B cell (primary cell): ENCODE results near the gene TP53I13. TPM values are rescaled to one million over a fixed set of nuclear protein-coding genes. Genes with fewer than 3 reads are reported as not detected.
A peak's percentile ranks its signal among the peaks of the same experiment; 100 is the strongest.

Experiments
- ATAC-seq: fragments of 200-7000 bp; cut with Tn5 transposase; one replicate; pipeline ENCODE4 v1.10.0; 2021; ENCODE audit warnings: low read depth, mild to moderate bottlenecking, moderate number of reproducible peaks, moderate library complexity
- CTCF ChIA-PET: fragments of 350-600 bp; sonication (Branson Sonifier 250); formaldehyde crosslinking; loops from one replicate; lab custom pipeline; 2021; ENCODE audit warnings: antibody characterized with exemption, inconsistent platforms; lab: Charles Lee
- POLR2A ChIA-PET: fragments of 350-600 bp; sonication (Branson Sonifier 250); formaldehyde crosslinking; loops from one replicate; lab custom pipeline; 2021; ENCODE audit warnings: antibody characterized with exemption; lab: Charles Lee
- DNase-seq: peaks from one replicate; pipeline ENCODE4 v3.0.0; 2013
- H2AFZ ChIP-seq: 2 replicates; pipeline ENCODE4 v1.6.1; 2012; ENCODE audit warnings: mild to moderate bottlenecking, low read depth, low read length; ENCODE audit not compliant: insufficient read depth, poor library complexity, severe bottlenecking
- H3K27ac ChIP-seq, 2 donors: 1 replicate in 1 of 2; 2 replicates in 1 of 2; pipeline ENCODE4 v1.5.1; 2012 to 2013; ENCODE audit warnings: low read length in 2 of 2, mild to moderate bottlenecking in 2 of 2, moderate library complexity in 1 of 2
- H3K27me3 ChIP-seq, 4 experiments: fragments of 200-600 bp in 1 of 4; sonication (generic) in 1 of 4; replicated peaks in 1 of 4; 1 replicate in 2 of 4; 2 replicates in 2 of 4; pipeline versions ENCODE4 v1.6.1 to v1.7.0; 2013 to 2016; ENCODE audit warnings: low read length in 3 of 4, mild to moderate bottlenecking in 2 of 4, mixed read lengths in 1 of 4, moderate library complexity in 1 of 4; ENCODE audit not compliant: insufficient read depth in 4 of 4, control insufficient read depth in 3 of 4; ENCODE audit errors: control extremely low read depth in 1 of 4
- H3K36me3 ChIP-seq, 2 experiments: replicated peaks in 1 of 2; 1 replicate in 1 of 2; 2 replicates in 1 of 2; pipeline versions ENCODE4 v1.6.1 to v1.7.1; 2013; ENCODE audit warnings: low read length in 1 of 2; ENCODE audit not compliant: insufficient read depth in 2 of 2, control insufficient read depth in 1 of 2; ENCODE audit errors: control extremely low read depth in 1 of 2, extremely low read depth in 1 of 2
- H3K4me1 ChIP-seq, 2 donors: fragments of 200-600 bp in 1 of 2; sonication (generic) in 1 of 2; 1 replicate in 1 of 2; 2 replicates in 1 of 2; pipeline versions ENCODE4 v1.5.1 to v1.6.1; 2013 to 2017; ENCODE audit warnings: low read length in 2 of 2; ENCODE audit not compliant: control insufficient read depth in 2 of 2, insufficient read depth in 2 of 2
- H3K4me2 ChIP-seq: replicated peaks from 2 replicates; pipeline ENCODE3; 2012; ENCODE audit warnings: mild to moderate bottlenecking, low read depth, low read length; ENCODE audit not compliant: poor library complexity, severe bottlenecking
- H3K4me3 ChIP-seq, 5 experiments: fragments of 200-600 bp in 1 of 5; sonication (generic) in 1 of 5; 1 replicate in 3 of 5; 2 replicates in 2 of 5; pipeline versions ENCODE4 v1.5.1 to v1.7.0; 2011 to 2016; ENCODE audit warnings: low read length in 4 of 5, mild to moderate bottlenecking in 4 of 5, low read depth in 2 of 5, control low read depth in 1 of 5, moderate library complexity in 1 of 5; ENCODE audit not compliant: insufficient read depth in 1 of 5; ENCODE audit errors: control extremely low read depth in 1 of 5, extremely low read depth in 1 of 5
- H3K79me2 ChIP-seq: fragments of 200-600 bp; sonication (generic); one replicate; pipeline ENCODE4 v1.6.0; 2016; ENCODE audit warnings: low read length; ENCODE audit not compliant: control insufficient read depth, insufficient read depth
- H3K9ac ChIP-seq: fragments of 200-600 bp; sonication (generic); 2 replicates; pipeline ENCODE4 v1.6.1; 2017; ENCODE audit warnings: mild to moderate bottlenecking, low read length, moderate library complexity
- H3K9me3 ChIP-seq, 3 donors: one replicate each; pipeline versions ENCODE4 v1.6.1 to v1.7.1; 2013; ENCODE audit warnings: low read length in 2 of 3; ENCODE audit not compliant: control insufficient read depth in 2 of 3, insufficient read depth in 1 of 3; ENCODE audit errors: control extremely low read depth in 1 of 3
- H4K20me1 ChIP-seq: 2 replicates; pipeline ENCODE4 v1.6.0; 2012; ENCODE audit warnings: mild to moderate bottlenecking, low read length; ENCODE audit not compliant: insufficient read depth, control insufficient read depth, poor library complexity, severe bottlenecking
- H3K27ac Mint-ChIP-seq: one replicate; pipeline ENCODE4 v1.8.0; 2021; ENCODE audit warnings: mixed read lengths
- H3K27me3 Mint-ChIP-seq: one replicate; pipeline ENCODE4 v1.8.0; 2021; ENCODE audit warnings: mixed read lengths
- H3K4me1 Mint-ChIP-seq: one replicate; pipeline ENCODE4 v1.8.0; 2021; ENCODE audit warnings: mixed read lengths
- H3K4me3 Mint-ChIP-seq: one replicate; pipeline ENCODE4 v1.8.0; 2021; ENCODE audit warnings: mixed read lengths
- H3K9me3 Mint-ChIP-seq: one replicate; pipeline ENCODE4 v1.8.0; 2022; ENCODE audit warnings: mixed read lengths; ENCODE audit not compliant: insufficient read depth
- EZH2 ChIP-seq: IDR thresholded peaks from 2 replicates; pipeline ENCODE4 v1.6.1; 2012; ENCODE audit warnings: borderline replicate concordance, low read depth, mild to moderate bottlenecking, moderate library complexity, low read length; ENCODE audit not compliant: insufficient read depth, poor library complexity, severe bottlenecking
- WGBS: methylation state at CpG from one replicate; pipeline ENCODE4 v1.1.5; 2013; ENCODE audit warnings: missing lambda C conversion rate; ENCODE audit not compliant: insufficient coverage; 5-methylcytosine and 5-hydroxymethylcytosine counted together
- intact Hi-C: fragments of 100-400 bp; cut with micrococcal nuclease; formaldehyde crosslinking; loops from one replicate; pipeline ENCODE4 v1.10.0; 2022
- polyA plus RNA-seq: library from polyadenylated mRNA; depleted of rRNA; stranded (reverse); fragments of >200 nt; gene quantifications from 2 replicates; pipeline ENCODE4 v1.2.3, GENCODE V29; 2012
- total RNA-seq, 2 donors: library from RNA; stranded (reverse); fragments of 120-200 nt in 1 of 2; gene quantifications; 1 replicate in 1 of 2; 2 replicates in 1 of 2; pipeline versions ENCODE4 v1.2.3 to v1.2.4, GENCODE V29; 2013 to 2022
- TF ChIP-seq, protein P1 (sequence below): fragments of 200-600 bp; IDR thresholded peaks from one replicate; pipeline ENCODE4 v1.8.0; 2022; ENCODE audit warnings: antibody characterized with exemption, mild to moderate bottlenecking

Gene TP53I13
- total and polyA plus RNA-seq, 2 donors (not counting 1 experiment from before 2014, with no cell fraction given): 224 to 287 TPM

DNA sequence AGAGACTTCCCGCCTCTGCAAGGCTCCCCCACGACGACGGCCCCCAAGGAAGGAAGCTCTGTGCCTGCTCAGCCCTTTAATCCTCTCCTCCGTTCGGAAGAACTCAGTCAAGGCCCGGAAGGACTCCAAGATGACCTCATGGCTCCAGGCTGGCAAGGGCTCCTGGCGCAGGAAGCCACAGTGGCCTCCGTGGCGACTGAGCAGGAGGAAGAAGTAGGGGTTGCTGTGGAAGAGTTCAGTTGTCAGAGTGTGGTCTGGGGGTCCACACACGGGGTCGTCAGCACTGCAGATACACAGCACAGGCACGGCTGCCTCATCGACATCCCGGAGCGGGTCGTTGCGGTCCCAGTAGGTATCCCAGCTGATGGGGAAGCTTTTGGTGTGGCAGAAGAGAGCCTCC lies 5.9 kb upstream of the TP53I13 start:
- POLR2A ChIA-PET: interaction anchor here (0.9 to 1.7 kb wide), 4 partner anchors 10 to 54 kb away, joined by 3 read pairs; no protein-coding TSS in a partner anchor
- Histone ChIP-seq H3K4me1 (peaks cover 74 to 86% of the 10 kb centered on the region in 2 donors), H3K9ac (no peak overlapping the region), H3K9me3 (no peaks in the 10 kb centered on the region), H3K27ac (peak overlapping the region; percentile 60 to 74), H4K20me1 (no peaks in the 10 kb centered on the region), H3K4me2 (peak overlapping the region; percentile 67), H3K27me3 (no peaks in the 10 kb centered on the region), H3K4me3 (no peak overlapping the region), H3K36me3 (peaks cover 0 to 9% of the 10 kb centered on the region in 2 experiments), H3K79me2 (peaks cover 26% of the 10 kb centered on the region), H2AFZ (no peak overlapping the region)
- Mint-ChIP-seq H3K27ac (peak overlapping the region; percentile 97), H3K27me3 (no peaks in the 10 kb centered on the region), H3K9me3 (no peaks in the 10 kb centered on the region), H3K4me3 (peak overlapping the region; percentile 87), H3K4me1 (peaks cover 70% of the 10 kb centered on the region)
- ATAC-seq: no peak
- no peak for DNase-seq
- TF ChIP-seq, protein P1, sequence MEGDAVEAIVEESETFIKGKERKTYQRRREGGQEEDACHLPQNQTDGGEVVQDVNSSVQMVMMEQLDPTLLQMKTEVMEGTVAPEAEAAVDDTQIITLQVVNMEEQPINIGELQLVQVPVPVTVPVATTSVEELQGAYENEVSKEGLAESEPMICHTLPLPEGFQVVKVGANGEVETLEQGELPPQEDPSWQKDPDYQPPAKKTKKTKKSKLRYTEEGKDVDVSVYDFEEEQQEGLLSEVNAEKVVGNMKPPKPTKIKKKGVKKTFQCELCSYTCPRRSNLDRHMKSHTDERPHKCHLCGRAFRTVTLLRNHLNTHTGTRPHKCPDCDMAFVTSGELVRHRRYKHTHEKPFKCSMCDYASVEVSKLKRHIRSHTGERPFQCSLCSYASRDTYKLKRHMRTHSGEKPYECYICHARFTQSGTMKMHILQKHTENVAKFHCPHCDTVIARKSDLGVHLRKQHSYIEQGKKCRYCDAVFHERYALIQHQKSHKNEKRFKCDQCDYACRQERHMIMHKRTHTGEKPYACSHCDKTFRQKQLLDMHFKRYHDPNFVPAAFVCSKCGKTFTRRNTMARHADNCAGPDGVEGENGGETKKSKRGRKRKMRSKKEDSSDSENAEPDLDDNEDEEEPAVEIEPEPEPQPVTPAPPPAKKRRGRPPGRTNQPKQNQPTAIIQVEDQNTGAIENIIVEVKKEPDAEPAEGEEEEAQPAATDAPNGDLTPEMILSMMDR: no peak
- TF ChIP-seq EZH2: no peak
- WGBS: 89% methylated on average over 18 of the region's 18 CpGs
- intact Hi-C loops: loop anchor here (10.0 kb wide), 3 partner anchors 418 to 918 kb away; partner anchors contain the start of genes BLTP2 and PHF12
- CTCF ChIA-PET: interaction anchor here (0.8 to 7.9 kb wide), 6 partner anchors 9 to 55 kb away, joined by 3 to 39 read pairs (median 6); no protein-coding TSS in a partner anchor

DNA sequence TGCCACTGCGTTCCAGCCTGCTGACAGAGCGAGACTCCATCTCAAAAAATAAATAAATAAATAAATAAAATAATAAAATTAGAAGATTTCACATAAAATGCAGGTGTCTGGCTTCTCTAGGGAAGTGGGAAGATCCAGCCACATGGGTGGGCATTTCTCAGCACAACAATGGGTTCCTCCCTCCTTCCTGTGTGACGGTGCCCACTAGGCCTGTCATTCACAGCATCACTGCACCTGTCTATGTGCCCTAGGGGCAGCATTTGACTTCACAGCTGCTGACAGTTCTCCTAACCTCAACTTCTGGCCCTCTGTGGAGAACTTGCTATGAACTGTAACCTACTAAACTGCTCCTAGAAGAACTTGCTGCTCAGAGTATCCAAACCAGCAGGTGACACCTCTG lies 4.7 kb upstream of the TP53I13 start:
- TF ChIP-seq, protein P1: peak; percentile 14
- TF ChIP-seq EZH2: no peak
- Histone ChIP-seq H3K27me3 (no peaks in the 10 kb centered on the region), H3K9ac (no peak overlapping the region), H3K36me3 (peaks cover 0 to 9% of the 10 kb centered on the region in 2 experiments), H3K4me2 (peak overlapping the region; percentile 100), H4K20me1 (no peaks in the 10 kb centered on the region), H3K9me3 (no peaks in the 10 kb centered on the region), H3K4me3 (no peak overlapping the region), H3K27ac (peak overlapping the region; percentile 32 to 52), H2AFZ (no peak overlapping the region), H3K4me1 (peaks cover 65 to 75% of the 10 kb centered on the region in 2 donors), H3K79me2 (peaks cover 26% of the 10 kb centered on the region)
- ATAC-seq: peak; percentile 5
- CTCF ChIA-PET: interaction anchor here (0.6 to 7.9 kb wide), 7 partner anchors 8 to 321 kb away, joined by 3 to 39 read pairs (median 5); no protein-coding TSS in a partner anchor
- Mint-ChIP-seq H3K4me3 (peak overlapping the region; percentile 86), H3K9me3 (no peaks in the 10 kb centered on the region), H3K27me3 (no peaks in the 10 kb centered on the region), H3K4me1 (peaks cover 61% of the 10 kb centered on the region), H3K27ac (peak overlapping the region; percentile 94)
- POLR2A ChIA-PET: interaction anchor here (0.7 to 1.1 kb wide), 4 partner anchors 9 to 270 kb away, joined by 3 to 4 read pairs (median 3); partner anchors contain the start of gene NUFIP2
- intact Hi-C loops: loop anchor here (10.0 kb wide), 3 partner anchors 419 to 919 kb away; partner anchors contain the start of genes BLTP2 and PHF12
- peak; percentile 77 for DNase-seq
- 22% methylated on average over 1 of the region's 3 CpGs for WGBS
